ENCODE measurements around the gene ANKLE2.

DNA sequence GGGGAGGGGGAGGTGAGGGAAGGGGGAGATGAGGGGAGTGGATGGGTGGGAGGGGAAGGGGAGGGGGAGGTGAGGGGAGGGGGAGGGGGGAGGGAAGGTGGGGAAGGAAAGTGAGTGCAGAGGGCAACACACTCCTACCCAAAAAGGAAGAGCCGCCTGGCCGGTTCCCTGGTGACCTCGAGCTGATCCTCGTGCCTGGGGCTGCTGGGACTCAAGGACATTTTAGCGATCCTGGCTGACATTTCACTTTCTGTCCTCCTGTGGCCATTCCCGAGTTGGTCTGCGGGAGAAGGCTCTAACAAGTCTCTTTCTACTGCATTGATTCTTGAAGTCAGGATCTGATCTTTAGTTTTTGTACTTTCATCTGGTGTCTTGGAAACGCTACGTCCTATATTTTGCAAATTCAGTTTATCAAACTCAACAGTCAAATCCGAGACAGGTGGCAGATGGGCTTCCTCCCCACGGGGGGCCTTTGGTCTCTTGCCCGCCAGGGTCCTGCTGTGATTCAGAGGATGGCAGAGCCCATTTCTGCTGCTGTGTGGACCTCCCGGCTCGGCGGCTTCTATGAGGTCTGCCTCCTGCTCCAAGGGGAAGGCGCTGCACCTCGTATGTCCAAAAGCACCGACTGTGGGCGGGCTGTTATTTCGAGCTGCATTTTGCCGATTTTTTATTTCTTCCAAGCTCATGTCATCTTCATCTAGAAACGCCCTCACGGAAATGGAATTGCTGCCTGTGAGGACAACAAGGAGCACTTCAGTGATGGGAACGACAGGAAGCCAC is 31.9 kb downstream of the ANKLE2 start:
- TF ChIP-seq, protein P1, sequence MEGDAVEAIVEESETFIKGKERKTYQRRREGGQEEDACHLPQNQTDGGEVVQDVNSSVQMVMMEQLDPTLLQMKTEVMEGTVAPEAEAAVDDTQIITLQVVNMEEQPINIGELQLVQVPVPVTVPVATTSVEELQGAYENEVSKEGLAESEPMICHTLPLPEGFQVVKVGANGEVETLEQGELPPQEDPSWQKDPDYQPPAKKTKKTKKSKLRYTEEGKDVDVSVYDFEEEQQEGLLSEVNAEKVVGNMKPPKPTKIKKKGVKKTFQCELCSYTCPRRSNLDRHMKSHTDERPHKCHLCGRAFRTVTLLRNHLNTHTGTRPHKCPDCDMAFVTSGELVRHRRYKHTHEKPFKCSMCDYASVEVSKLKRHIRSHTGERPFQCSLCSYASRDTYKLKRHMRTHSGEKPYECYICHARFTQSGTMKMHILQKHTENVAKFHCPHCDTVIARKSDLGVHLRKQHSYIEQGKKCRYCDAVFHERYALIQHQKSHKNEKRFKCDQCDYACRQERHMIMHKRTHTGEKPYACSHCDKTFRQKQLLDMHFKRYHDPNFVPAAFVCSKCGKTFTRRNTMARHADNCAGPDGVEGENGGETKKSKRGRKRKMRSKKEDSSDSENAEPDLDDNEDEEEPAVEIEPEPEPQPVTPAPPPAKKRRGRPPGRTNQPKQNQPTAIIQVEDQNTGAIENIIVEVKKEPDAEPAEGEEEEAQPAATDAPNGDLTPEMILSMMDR (IDR thresholded peaks at IDR 0.05; ENCODE audit: insufficient read depth, low read length, poor library complexity, severe bottlenecking), result no peak
- no peak for TF ChIP-seq EZH2phosphoT487 (conservative IDR thresholded peaks at IDR 0.05; ENCODE audit: low read length)

All from SU-DHL-6 (cell line).